DLD1 (cell line): ENCODE measurements around the gene YTHDF2.
"Not testable (repeated sequence)": the region's sequence is repeated elsewhere in the genome, so short reads cannot be mapped to it uniquely, and the experiment has no call there.

Experiments
- in situ Hi-C: cut with HindIII; loops from 2 replicates; pipeline ENCODE4 v1.10.0; 2017; ENCODE audit warnings: low sequenced_read_pairs

YTHDF2 gene

GRCh38 chr1:28736450-28737306 is at the start of gene YTHDF2:
Gene YTHDF2 (plus strand): TSS chr1:28736940. CDS start chr1:28737121, 181 bp downstream.
- in situ Hi-C loops = no loop called here

- in situ Hi-C loops = not testable (repeated sequence)
Observed at GRCh38 chr1:28691627-28692026, 45.1 kb upstream of the YTHDF2 start.

GRCh38 chr1:28703629-28704028 is 33.1 kb upstream of the YTHDF2 start:
- in situ Hi-C loops = no loop called here

GRCh38 chr1:28716336-28716735 is 20.4 kb upstream of the YTHDF2 start:
- in situ Hi-C loops = no loop called here

- in situ Hi-C loops = no loop called here
Observed at GRCh38 chr1:28718166-28718565, 18.6 kb upstream of the YTHDF2 start.

- in situ Hi-C loops = no loop called here
Observed at GRCh38 chr1:28718586-28719331, 18.0 kb upstream of the YTHDF2 start.

GRCh38 chr1:28719332-28719619 is 17.5 kb upstream of the YTHDF2 start:
- in situ Hi-C loops = no loop called here

- in situ Hi-C loops = no loop called here
Observed at GRCh38 chr1:28720376-28720775, 16.4 kb upstream of the YTHDF2 start.

- in situ Hi-C loops = not testable (repeated sequence)
Observed at GRCh38 chr1:28721927-28722326, 14.8 kb upstream of the YTHDF2 start.

- in situ Hi-C loops = not testable (repeated sequence)
Observed at GRCh38 chr1:28725365-28725764, 11.4 kb upstream of the YTHDF2 start.

- in situ Hi-C loops = no loop called here
Observed at GRCh38 chr1:28735961-28736449, 735 bp upstream of the YTHDF2 start.

GRCh38 chr1:28737307-28738132 is 780 bp downstream of the YTHDF2 start:
- in situ Hi-C loops = no loop called here

- in situ Hi-C loops = no loop called here
Observed at GRCh38 chr1:28740118-28740517, 3.4 kb downstream of the YTHDF2 start.

GRCh38 chr1:28744184-28744583 is 7.4 kb downstream of the YTHDF2 start:
- in situ Hi-C loops = no loop called here

GRCh38 chr1:28745653-28746173 is 9.0 kb downstream of the YTHDF2 start:
- in situ Hi-C loops = no loop called here

GRCh38 chr1:28750330-28750729 is 13.6 kb downstream of the YTHDF2 start:
- in situ Hi-C loops = no loop called here

- in situ Hi-C loops = not testable (repeated sequence)
Observed at GRCh38 chr1:28750771-28751294, 14.1 kb downstream of the YTHDF2 start.

- in situ Hi-C loops = no loop called here
Observed at GRCh38 chr1:28751315-28752060, 14.7 kb downstream of the YTHDF2 start.

- in situ Hi-C loops = no loop called here
Observed at GRCh38 chr1:28755701-28756100, 19.0 kb downstream of the YTHDF2 start.

GRCh38 chr1:28756846-28757245 is 20.1 kb downstream of the YTHDF2 start:
- in situ Hi-C loops = no loop called here
